Fibroblast of lung (primary cell): ENCODE measurements around the gene NEDD4. TPM values are rescaled to one million over a fixed set of nuclear protein-coding genes. Genes with fewer than 3 reads are reported as not detected.
"Not testable (repeated sequence)": the region's sequence is repeated elsewhere in the genome, so short reads cannot be mapped to it uniquely, and the experiment has no call there.

Source experiments
- DNase-seq, 2 donors: peaks; one replicate each; pipeline versions ENCODE4 v3.0.0 to v3.0.0-alpha.2; 2010; ENCODE audit warnings: low read depth in 2 of 2
- H2AFZ ChIP-seq: 2 replicates; pipeline ENCODE4 v1.5.1; 2012; ENCODE audit warnings: low read length, control low read depth, inconsistent platforms
- H3K27ac ChIP-seq: 2 replicates; pipeline ENCODE4 v1.5.1; 2011; ENCODE audit warnings: low read length, control low read depth; ENCODE audit not compliant: insufficient read depth
- H3K27me3 ChIP-seq: 2 replicates; pipeline ENCODE4 v1.5.1; 2011; ENCODE audit warnings: mild to moderate bottlenecking, low read length; ENCODE audit not compliant: control insufficient read depth, insufficient read depth
- H3K36me3 ChIP-seq: 2 replicates; pipeline ENCODE4 v1.5.1; 2011; ENCODE audit warnings: low read length; ENCODE audit not compliant: control insufficient read depth, insufficient read depth
- H3K4me1 ChIP-seq: 2 replicates; pipeline ENCODE4 v1.5.1; 2011; ENCODE audit warnings: low read length; ENCODE audit not compliant: control insufficient read depth, insufficient read depth; ENCODE audit errors: extremely low read depth
- H3K4me2 ChIP-seq: 2 replicates; pipeline ENCODE4 v1.5.1; 2011; ENCODE audit warnings: low read length, control low read depth; ENCODE audit not compliant: insufficient read depth; ENCODE audit errors: extremely low read depth
- H3K4me3 ChIP-seq, 4 experiments: fragments of 200-600 bp in 1 of 4; sonication (generic) in 1 of 4; replicated peaks in 1 of 4; 2 replicates each; pipeline ENCODE4 v1.5.1; 2011 to 2016; ENCODE audit warnings: low read length in 4 of 4, low read depth in 3 of 4, mild to moderate bottlenecking in 3 of 4, control low read depth in 2 of 4, inconsistent platforms in 1 of 4, mixed read lengths in 1 of 4; ENCODE audit not compliant: insufficient read depth in 1 of 4; ENCODE audit errors: control extremely low read depth in 1 of 4
- H3K79me2 ChIP-seq: 2 replicates; pipeline ENCODE4 v1.5.1; 2012; ENCODE audit warnings: mild to moderate bottlenecking, low read length, inconsistent platforms; ENCODE audit not compliant: control insufficient read depth, insufficient read depth
- H3K9ac ChIP-seq: 2 replicates; pipeline ENCODE4 v1.5.1; 2011; ENCODE audit warnings: mild to moderate bottlenecking, low read length, control low read depth; ENCODE audit not compliant: insufficient read depth
- H3K9me3 ChIP-seq: 2 replicates; pipeline ENCODE4 v1.5.1; 2012; ENCODE audit warnings: low read depth, low read length; ENCODE audit not compliant: control insufficient read depth, insufficient read depth
- H4K20me1 ChIP-seq: 2 replicates; pipeline ENCODE4 v1.5.1; 2011; ENCODE audit warnings: low read length; ENCODE audit not compliant: control insufficient read depth, insufficient read depth; ENCODE audit errors: extremely low read depth
- CTCF ChIP-seq, 2 donors: IDR thresholded peaks in 1 of 2; conservative IDR thresholded peaks in 1 of 2; 1 replicate in 1 of 2; 2 replicates in 1 of 2; pipeline ENCODE4 v1.5.1; 2011 to 2012; ENCODE audit warnings: low read length in 2 of 2, control low read depth in 1 of 2, inconsistent platforms in 1 of 2, low read depth in 1 of 2, mild to moderate bottlenecking in 1 of 2
- EZH2 ChIP-seq: IDR thresholded peaks from 2 replicates; pipeline ENCODE4 v1.5.1; 2012; ENCODE audit warnings: low read length, control low read depth, mild to moderate bottlenecking; ENCODE audit errors: missing control alignments
- polyA plus RNA-seq, 2 donors: library from polyadenylated mRNA; depleted of rRNA in 1 of 2; stranded (reverse) in 1 of 2; unstranded in 1 of 2; fragments of >200 nt; gene quantifications; 2 replicates each; pipeline ENCODE4 v1.2.1, GENCODE V29; 2011 to 2012; ENCODE audit warnings: missing spikeins in 1 of 2
- total RNA-seq: library from RNA; depleted of rRNA; stranded (reverse); fragments of >200 nt; gene quantifications from 2 replicates; pipeline ENCODE4 v1.2.1, GENCODE V29; 2014

Gene NEDD4
- total and polyA plus RNA-seq, 2 donors (not counting 1 experiment from before 2014, with no cell fraction given), result 21.6 to 30.9 TPM

DNA sequence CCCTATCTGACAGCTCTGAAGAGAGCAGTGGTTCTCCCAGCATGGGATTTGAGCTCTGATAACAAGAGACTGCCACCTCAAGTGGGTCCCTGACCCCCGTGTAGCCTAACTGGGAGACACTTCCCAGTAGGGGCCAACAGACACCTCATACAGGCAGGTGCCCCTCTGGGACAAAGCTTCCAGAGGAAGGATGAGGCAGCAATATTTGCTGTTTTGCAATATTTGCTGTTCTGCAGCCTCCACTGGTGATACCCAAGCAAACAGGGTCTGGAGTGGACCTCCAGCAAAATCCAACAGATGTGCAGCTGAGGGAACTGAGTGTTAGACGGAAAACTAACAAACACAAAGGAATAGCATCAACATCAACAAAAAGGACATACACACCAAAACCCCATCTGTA, 48.8 kb downstream of the NEDD4 start:
- not testable (repeated sequence) for H3K4me2 ChIP-seq, H3K27me3 ChIP-seq, H4K20me1 ChIP-seq, H3K9me3 ChIP-seq, H3K79me2 ChIP-seq, H3K9ac ChIP-seq, H3K4me3 ChIP-seq, H2AFZ ChIP-seq, DNase-seq, H3K36me3 ChIP-seq, H3K27ac ChIP-seq, H3K4me1 ChIP-seq

DNA sequence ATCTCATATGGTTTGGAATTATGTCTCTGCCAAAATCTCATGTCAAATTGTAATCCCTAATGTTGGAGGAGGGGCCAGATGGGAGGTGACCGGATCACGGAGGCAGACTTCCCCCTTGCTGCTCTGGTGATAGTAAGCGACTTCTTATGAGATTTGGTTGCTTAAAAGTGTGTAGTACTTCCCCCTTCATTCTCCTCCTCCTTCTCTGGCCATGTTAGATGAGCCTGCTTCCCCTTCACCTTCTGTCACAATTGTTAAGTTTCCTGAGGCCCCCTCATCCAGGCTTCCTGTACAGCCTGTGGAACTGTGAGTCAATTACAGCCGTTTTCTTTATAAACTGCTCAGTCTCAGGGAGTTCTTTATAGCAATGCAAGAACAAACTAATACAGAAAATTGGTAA, 51.1 kb downstream of the NEDD4 start:
- Histone ChIP-seq H3K9ac (no peak overlapping the region), H3K79me2 (no peaks in the 10 kb centered on the region), H3K27ac (no peak overlapping the region), H3K4me2 (no peak overlapping the region), H3K4me3 (no peak overlapping the region), H4K20me1 (no peaks in the 10 kb centered on the region), H3K4me1 (no peaks in the 10 kb centered on the region), H3K36me3 (no peaks in the 10 kb centered on the region), H3K27me3 (no peaks in the 10 kb centered on the region), H2AFZ (no peak overlapping the region), H3K9me3 (no peaks in the 10 kb centered on the region)
- no peak for DNase-seq
- TF ChIP-seq CTCF (conservative IDR thresholded peaks at IDR 0.05 in 1 of 2, IDR thresholded peaks at IDR 0.05 in 1 of 2; ENCODE audit: low read depth in 1 of 2, low read length in 2 of 2), result no peak
- TF ChIP-seq EZH2, result no peak

- no peak overlapping the region for H3K4me2 ChIP-seq
- no peaks in the 10 kb centered on the region for H3K9me3 ChIP-seq
- TF ChIP-seq CTCF (conservative IDR thresholded peaks at IDR 0.05 in 1 of 2, IDR thresholded peaks at IDR 0.05 in 1 of 2; ENCODE audit: low read depth in 1 of 2, low read length in 2 of 2) (no peak), EZH2 (no peak)
- H3K36me3 ChIP-seq, result no peaks in the 10 kb centered on the region
- H3K4me3 ChIP-seq, result no peak overlapping the region
- H3K9ac ChIP-seq, result no peak overlapping the region
- H2AFZ ChIP-seq, result no peak overlapping the region
- H3K27me3 ChIP-seq, result no peaks in the 10 kb centered on the region
- no peaks in the 10 kb centered on the region for H3K79me2 ChIP-seq
- H4K20me1 ChIP-seq, result no peaks in the 10 kb centered on the region
- no peak overlapping the region for H3K27ac ChIP-seq
- no peaks in the 10 kb centered on the region for H3K4me1 ChIP-seq
- DNase-seq, result peak; percentile 32 to 82
Observed at GRCh38 chr15:55937040-55937439, 56.4 kb downstream of the NEDD4 start.

- no peak overlapping the region for H3K4me3 ChIP-seq
- H3K9me3 ChIP-seq, result no peaks in the 10 kb centered on the region
- no peaks in the 10 kb centered on the region for H3K4me1 ChIP-seq
- no peak overlapping the region for H3K4me2 ChIP-seq
- no peak overlapping the region for H3K9ac ChIP-seq
- no peak for DNase-seq
- H3K36me3 ChIP-seq, result no peaks in the 10 kb centered on the region
- no peaks in the 10 kb centered on the region for H3K79me2 ChIP-seq
- TF ChIP-seq CTCF (conservative IDR thresholded peaks at IDR 0.05 in 1 of 2, IDR thresholded peaks at IDR 0.05 in 1 of 2; ENCODE audit: low read depth in 1 of 2, low read length in 2 of 2) (no peak), EZH2 (no peak)
- no peak overlapping the region for H2AFZ ChIP-seq
- no peaks in the 10 kb centered on the region for H4K20me1 ChIP-seq
- H3K27me3 ChIP-seq, result no peaks in the 10 kb centered on the region
- H3K27ac ChIP-seq, result no peak overlapping the region
Observed at GRCh38 chr15:55928955-55929354, 64.5 kb downstream of the NEDD4 start.
